HG03039 (cell line): ENCODE measurements around the gene GNPTG.

Experiments used
- ATAC-seq: cut with Tn5 transposase; IDR thresholded peaks from one replicate; pipeline ENCODE4 v1.9.1; 2021; ENCODE audit warnings: mild to moderate bottlenecking, moderate library complexity; ENCODE audit not compliant: unreplicated experiment

Gene GNPTG

DNA sequence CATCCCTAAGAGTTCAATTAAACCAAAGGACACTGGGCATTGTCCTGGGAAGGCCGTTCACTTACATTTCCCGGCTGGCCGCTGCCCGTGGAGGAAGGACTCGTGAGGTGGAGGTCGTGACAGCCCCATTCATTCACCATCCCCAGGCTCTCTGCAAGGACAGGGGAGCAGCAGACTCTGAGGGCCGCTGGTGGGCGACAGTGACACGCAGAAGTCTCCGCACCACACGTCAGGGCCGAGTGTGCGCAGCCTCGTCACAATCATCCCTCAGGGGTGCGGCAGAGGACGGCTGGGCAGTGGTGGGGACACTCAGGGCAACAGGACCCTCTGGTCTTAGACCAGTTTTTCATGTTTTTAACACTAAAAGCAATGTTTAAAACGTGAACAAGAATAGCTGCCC is 41.1 kb downstream of the GNPTG start:
- no peak for ATAC-seq

DNA sequence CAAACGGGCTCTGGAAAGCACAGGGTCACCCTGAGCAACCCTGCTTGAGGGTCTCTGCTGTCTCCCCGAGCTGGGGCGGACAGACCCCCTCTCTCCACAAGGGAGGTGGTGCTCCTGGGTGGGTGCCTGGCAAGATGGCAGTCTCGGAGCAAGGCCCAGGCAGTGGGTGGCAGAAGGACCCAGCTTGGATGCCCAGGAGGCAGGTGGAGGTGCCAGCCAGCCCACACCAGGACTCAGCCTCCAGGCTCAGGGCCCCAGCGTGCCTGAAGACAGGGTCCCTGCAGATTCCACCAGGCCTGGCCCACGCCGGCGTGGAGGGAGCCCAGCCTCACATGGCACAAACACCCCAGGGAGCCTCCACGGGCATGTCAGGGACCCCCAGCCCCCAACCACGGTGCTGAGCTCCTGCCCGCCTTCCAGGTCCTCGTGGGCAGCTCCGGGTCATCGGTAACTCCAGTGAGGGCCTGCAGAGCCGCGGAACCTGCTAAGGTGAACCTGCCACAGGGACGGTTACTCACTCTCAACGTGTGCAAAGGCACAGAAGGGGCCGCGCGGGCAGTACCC is 42.0 kb downstream of the GNPTG start:
- ATAC-seq, result no peak

DNA sequence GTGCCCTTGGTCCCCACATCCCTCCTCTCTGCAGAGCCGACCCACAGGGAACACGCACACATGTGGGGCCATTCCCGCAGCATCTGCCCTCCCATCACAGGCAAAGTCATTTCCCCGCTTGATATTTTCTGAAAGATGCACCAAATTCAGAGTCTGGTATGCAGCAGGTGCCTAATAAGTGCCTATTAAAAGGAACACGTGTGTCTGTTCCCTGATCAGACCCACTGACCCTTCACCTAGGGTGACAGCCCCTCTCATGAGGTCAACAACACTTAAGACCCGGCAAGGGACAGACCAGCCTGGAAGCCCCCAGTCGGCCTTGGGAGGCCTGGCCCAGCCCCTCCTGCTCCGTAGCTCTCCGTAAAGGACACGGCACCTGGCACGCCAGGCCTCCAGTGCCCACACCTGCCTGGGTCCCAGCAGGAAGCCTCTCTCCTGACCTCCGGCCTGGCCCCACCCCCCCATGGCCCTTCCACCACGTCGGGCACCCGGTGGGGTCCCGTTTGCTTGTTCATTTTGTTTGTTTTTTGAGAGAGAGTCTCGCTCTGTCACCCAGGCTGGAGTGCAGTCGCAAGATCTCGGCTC is 42.7 kb downstream of the GNPTG start:
- ATAC-seq, result no peak

DNA sequence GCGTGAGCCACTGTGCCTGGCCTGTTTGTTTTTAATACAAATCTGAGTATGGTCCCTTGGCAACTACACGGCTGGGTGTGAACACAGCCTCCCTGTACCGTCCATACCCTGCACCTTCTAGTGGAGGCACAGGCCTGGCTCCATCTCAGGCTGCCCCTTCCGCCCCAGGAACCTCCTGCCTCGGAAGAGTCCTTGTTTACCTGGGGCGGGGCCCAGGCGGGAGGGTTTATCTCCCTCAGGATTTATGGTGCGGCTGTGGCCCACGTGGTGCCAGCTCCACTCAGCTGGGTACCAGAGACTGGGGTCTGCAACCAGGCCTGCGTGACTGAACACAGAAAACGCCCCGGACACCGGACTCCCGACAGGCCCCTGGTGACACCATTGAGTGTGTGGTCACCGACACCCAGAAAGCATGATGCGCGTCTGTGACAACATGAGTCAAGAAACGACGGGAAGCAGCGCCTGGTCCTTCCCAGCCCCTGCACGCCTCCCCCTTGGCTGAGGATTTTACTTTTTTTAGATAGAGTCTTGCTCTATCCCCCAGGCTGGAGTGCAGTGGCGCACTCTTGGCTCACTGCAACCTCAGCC is 43.8 kb downstream of the GNPTG start:
- ATAC-seq, result no peak

DNA sequence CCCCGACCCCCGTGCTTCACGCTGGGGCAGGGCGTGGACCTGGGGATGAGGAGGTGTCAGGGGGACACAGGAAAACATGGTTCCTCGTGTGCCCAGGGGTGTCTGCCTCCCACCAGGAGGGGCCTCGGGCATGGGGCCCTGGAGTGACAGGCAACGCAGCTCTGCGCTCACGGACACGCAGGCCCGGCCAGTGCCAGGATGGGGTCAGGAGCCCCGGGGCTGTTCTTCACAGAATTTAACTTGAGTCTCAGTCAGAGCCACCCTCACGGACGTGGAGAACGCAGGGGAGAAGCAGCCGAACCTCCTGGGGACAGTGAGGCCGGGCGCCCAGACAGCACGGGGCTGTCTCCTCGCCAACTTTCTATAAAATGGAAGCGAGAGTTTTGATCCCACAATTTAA is 46.0 kb downstream of the GNPTG start:
- no peak for ATAC-seq

DNA sequence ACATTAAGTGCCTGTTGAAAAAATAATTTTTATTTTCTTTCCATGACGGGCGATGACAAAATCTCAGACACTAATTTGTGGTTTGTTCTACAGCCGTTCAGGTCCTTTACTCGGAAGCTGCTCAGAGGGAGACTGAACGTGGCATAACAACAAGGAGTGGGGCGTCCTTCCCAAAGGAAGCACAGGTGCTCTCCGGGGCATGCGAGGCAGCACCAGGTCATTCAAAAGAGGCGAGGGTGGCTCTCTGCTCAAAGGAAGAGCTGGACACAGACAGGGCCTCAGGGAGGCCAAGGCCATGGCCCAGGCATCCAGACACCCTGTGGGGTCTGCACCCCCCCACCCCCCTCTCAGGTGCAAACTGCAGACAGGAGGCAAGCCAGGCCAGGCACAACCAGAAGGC is 46.6 kb downstream of the GNPTG start:
- no peak for ATAC-seq

DNA sequence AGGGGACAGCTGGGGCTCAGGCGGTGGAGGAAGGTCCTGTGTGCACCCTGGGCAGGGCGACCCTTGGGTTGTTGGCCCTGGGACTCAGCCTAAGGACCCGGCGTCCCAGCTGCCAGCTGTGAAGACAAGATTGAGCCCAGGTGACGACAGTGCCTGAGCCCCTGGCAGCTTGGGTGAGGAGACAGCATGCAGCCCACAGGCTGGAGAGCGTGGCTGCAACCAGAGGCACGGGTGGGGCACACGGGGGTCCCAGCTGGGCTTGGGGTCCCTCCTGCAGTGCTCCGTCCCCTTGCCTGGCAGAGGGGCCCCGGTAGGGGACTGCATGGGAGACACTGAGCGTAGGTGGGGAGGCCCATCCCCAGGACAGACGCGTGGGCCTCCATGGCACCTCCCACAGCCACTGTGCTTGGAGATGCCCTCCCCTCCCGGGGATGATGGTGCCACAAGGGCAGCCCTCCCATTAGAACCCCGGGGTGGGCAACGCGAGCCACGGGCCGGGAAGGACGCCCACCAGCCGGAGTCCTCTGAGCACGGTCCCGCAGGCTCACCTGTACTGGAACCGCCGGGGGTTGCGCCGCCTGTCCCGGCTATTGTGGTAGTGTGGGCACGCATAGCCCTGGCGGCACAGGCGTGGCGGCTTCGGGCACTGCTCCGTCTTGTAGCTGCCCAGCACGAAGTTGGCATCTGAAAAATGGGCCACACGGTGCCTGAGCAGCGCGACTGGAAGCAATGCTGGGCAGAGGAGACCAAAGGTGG is 47.3 kb downstream of the GNPTG start:
- no peak for ATAC-seq

DNA sequence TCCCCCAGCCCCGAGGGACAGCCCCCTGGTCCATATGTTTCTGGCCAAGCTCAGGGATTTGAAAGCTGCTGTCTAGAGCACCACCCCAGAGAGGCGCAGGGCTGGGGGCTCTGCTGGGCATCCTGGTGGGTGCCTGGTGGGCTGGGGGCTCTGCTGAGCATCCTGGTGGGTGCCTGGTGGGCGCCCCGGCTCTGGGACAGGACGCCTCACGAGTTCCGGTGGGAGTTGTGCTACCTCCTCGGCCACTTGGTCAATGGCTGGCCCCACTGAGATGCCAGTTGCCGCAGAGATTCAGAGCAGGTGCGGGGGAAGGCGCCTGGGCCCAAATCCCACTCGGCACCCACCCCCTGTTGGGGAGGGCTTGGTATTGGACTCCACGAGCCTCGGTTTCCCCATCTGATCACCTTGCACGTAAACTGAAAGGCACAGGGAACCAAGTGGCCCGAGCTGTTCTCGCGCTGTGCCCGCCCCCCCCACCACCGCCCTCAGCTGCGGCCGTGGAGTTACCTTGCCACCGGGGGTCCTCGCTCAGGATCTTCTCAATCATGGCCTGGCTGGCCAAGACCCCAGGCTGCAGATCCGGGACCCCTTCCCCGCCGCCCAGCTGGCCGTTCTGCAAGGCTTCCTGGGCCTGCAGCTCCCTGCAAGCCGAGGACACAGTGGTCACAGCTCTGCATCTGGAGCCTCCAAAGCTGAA is 49.5 kb downstream of the GNPTG start:
- no peak for ATAC-seq

DNA sequence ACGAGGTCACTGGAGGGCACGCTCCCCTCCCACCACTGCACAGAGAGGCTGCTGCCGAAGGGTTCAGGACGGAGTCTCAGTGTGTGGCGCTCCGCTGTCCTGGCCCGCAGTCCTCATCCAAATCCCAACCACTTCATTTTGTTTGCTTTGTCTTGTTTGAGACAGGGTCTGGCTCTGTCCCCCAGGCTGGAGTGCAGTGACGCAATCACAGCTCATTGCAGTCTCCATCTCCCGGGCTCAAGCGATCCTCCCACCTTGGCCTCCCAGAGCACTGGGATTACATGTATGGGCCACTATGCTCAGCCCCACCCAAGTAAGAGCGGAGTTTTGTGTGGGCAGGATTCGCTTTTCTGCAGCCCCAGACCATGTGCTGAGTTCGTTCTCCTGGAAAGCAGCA is 50.0 kb downstream of the GNPTG start:
- ATAC-seq, result no peak

DNA sequence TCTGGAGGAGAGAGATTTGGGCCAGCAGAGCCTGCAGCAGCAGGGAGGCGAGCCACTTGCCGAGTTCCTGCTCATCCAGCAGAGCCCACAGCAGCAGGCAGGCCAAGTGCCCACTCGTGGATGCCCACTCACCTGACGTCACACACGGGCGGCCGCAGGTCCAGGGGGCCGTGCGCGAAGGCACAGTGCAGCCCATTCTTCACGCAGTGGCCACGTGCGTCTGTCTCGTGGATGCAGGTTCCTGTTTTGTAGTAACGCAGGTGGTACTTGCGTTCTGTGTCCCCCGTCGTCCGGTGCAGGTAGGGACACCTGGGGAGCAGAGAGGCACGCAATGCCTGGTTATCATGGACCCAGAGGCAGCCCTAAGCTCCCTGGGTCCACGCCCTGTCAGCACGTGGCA is 51.3 kb downstream of the GNPTG start:
- ATAC-seq, result no peak

DNA sequence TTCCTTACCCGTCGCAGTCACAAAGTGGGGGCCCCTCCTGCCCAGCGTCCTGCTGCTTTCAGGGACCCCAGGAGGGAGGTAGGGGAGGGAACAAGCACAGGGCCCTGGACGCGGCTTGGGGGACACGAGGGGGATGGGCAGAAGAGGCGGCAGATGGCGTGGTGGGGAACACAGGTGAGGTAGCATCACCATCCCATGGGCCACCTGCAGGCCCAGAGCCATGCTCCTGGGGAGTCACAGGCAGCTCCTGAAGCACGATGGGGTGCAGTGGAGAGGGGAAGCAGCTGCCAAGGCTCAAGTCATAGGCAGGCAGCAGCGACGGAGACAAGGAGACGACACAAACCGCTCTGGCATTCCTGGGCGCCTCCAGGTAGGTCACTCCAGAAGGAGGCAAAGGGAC is 52.0 kb downstream of the GNPTG start:
- no peak for ATAC-seq

DNA sequence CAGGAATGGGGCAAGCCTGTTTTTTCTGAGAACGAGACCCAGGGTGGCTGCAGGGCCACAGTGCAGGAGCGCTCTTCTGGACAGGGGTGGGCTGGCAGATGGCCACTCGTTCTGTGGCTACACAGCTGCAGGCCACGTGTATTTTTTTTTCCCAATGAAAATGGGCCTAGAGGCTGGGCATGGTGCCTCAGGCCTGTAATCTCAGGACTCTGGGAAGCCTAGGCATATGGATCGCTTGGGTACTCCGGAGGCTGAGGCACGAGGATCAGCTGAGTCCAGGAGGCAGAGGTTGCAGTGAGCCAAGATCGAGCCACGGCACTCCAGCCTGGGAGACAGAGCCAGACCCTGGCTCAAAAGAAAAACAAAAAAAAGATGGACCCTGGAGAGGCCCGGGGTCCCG is 56.0 kb downstream of the GNPTG start:
- peak; percentile 12 for ATAC-seq

DNA sequence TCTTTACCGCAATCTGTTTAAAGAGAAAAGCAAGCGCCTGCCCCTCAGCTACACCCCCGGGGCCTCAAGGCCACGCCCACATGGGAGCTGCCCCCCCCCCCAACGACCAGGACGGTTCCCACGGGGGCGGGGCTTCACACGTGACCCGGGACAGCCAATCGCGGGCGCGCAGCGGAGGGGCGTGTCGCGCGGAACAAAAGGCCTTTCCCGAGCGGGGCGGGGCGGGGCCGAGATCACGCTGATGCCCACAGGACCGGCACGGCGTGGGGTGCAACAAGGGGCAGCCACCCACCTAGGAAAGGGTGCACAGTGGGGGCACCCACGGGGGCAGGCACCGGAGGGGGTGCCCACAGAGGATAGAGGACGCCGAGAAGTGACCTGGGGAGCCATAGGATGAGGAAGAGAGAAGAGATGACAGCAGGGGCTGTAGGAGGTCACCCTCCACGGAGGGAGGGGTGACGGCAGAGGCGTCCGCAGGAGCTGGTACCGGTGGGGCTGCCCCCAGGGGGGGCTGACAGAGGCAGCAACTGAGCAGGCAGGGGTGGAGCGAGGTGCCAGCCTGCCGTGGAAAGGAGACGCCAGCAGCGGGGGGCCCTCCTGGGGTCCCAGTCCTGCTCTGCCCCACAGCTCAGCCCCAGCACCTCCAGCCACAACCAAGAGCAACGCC is 56.6 kb downstream of the GNPTG start:
- ATAC-seq, result peak; percentile 60

DNA sequence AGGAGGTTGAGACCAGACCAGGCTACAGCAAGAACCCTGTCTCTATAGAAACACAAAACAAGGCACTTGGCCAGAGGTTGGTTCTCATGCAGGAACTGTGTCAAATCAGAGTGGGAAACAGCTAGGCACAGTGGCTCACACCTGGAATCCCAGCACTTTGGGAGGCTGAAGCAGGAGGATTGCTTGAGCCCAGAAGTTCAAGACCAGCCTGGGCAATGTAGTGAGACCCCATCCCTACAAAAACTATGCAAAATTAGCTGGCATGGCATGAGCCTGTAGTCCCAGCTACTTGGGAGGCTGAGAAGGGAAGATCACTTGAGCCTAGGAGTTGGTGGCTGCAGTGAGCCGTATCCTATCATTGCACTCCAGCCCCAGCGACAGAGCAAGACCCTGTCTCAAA is 61.1 kb downstream of the GNPTG start:
- ATAC-seq, result no peak
